Activated CD8-positive, alpha-beta memory T cell treated with anti-CD3 and anti-CD28 coated beads, Interleukin-2, amount 50 U/mL, for 24 hours (primary cell): Measurements from ENCODE around the gene CUL4A.

ENCODE experiments used
- DNase-seq: peaks from one replicate; pipeline ENCODE4 v3.0.0-alpha.2; 2020; ENCODE audit errors: extremely low read depth

Gene CUL4A

DNA sequence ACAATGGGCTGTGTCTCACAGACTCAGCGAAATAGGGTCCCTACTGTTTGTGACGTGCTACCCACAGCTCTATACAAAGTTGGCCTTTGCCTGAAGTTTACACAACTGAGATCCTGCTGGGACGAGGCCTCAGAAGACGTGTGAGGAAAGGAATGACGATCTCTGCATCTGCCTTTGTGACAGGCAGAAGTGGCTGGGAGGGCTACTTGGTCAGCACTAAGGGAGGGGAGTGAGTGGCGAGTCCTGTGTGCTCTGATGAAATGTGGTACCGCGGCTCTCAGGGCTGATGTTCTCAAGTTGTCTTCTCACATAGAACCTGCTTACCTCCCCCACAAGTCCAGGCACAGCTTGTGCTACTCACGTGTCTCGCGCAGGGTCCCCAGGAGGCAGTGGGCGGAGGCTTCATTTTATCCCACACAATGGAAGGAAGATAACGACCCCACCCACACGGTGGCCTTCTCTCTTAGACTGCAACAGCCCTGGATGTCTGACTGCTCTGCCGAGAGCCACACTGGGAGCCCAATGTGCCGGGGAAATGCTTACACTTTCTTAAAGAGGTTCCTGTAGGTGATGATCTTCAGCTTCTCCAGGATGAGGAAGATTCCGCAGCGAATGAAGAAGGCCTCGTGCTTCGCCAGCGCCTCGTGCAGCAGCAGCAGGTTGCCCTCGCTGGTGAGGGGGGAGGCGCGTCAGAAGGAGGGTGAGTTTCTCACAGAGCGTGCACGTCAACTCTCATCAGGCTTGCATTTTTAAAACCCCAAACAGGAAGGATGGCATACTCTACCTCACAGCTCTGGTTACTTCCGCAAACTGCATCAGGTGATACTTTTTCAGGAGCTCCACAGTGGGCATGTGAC lies 29.8 kb upstream of the CUL4A start:
- no peak for DNase-seq

DNA sequence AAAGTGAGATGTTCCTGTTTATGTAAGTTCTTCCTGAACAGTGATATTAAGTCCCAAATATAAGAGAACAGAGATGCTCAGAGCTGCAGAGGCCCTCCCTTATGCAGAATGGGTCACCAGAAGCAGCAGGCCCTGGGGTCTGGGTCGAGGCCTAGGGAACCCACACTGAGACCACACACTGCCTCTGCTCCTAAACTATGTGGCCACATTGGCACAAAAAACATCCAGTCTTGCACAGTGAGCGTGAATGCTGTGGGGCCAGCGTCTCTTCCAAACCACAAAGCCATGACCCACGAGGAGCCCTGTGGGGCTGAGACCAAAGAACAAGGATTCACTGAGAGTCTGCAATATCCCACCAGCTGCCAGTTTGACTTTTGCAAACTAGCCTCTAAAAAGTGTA lies 27.4 kb upstream of the CUL4A start:
- DNase-seq: no peak

DNA sequence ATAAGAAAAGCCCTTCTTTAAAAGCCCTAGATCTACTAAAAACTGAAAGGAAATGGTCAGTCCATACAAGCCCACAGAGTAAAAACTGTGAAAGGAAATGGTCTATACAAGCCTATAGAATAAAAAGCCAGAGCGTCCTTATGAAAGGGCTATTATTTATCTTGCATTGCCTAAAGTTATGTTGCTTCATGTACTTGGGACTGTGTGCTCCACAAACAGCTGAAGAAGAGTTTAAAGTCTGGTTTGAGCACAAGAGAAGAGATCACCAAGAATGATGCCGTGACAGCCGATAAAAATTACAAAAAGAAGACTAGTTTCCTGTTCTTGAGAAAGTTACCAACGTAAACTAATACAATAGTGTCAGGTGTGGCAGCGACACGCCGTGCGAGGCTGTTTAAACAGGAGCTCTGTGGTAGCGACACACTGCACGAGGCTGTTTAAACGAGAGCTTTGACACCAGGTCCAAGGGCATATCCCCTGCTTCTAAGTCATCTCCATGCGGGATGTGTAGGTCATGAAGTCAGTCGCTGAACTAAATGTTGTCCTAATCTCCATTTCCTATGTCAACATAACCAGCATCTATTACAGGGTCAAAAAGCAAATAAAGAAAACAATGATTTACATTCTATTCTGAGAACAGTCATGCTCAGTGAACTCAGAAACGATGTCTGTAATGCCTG lies 25.8 kb upstream of the CUL4A start:
- no peak for DNase-seq

DNA sequence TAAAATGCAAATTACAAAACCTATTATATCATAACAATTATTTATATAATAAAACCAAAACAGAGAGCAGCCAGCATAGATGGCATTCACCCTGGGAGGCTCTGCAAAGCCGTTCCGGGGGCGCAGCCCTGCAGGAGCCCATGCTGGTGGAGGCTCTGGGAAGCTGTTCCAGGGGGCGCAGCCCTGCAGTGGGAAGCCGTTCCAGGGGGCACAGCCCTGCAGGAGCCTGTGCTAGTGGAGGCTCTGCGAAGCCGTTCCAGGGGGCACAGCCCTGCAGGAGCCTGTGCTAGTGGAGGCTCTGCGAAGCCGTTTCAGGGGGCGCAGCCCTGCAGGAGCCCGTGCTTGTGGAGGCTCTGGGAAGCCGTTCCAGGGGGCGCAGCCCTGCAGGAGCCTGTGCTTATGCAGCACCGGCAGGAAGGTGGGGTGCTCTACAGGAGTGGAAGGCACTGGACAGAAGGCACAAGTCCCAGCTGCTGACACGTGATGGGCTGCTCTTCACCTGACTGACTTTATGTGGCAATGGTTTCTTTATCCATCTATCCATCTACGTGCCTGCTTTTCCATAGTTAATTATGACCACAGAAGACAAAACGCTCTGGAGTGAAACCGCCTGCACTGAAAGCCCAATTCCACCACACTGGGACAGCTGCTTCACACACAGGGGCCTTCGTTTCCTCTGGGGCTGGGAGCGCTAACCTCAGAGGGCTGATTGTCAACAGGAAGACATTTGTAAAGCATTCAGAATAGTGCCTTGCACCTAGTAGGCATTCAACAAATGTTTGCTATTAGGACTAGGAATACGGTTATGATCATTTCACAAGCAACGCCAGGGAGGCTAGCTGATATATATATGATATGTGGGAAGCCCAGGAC lies 24.6 kb upstream of the CUL4A start:
- DNase-seq: no peak

DNA sequence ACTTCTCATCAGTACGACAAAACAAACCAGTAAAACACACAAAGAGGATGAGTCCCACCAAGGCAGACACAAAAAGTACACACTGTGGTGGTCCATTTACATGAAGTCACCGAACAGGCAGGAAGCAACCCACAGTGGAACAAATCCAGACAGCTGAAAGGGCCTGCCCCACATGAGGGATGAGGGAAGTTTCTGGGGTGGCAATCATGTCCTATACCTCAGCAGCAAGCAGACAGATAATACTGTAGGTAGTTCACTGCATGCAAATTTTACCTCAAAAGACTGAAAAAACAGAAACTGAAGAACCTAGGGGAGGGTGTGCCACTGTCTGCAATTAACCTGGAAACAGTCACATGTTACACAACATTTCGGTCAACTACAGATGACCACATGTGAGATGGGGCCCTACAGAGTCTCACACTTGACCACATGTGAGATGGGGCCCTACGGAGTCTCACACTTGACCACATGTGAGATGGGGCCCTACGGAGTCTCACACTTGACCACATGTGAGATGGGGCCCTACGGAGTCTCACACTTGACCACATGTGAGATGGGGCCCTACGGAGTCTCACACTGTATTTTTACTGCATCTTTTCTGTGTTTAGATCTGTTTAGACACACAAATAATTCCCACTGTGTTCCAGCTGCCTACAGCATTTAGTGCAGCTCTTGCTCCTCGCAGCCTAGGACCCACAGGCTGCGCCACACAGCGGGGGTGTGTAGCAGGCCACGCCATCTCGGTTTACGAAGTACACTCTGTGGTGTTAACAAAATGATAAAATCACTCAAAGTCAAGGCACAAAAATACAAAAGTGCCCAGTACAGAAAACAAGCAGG lies 23.1 kb upstream of the CUL4A start:
- DNase-seq: no peak

DNA sequence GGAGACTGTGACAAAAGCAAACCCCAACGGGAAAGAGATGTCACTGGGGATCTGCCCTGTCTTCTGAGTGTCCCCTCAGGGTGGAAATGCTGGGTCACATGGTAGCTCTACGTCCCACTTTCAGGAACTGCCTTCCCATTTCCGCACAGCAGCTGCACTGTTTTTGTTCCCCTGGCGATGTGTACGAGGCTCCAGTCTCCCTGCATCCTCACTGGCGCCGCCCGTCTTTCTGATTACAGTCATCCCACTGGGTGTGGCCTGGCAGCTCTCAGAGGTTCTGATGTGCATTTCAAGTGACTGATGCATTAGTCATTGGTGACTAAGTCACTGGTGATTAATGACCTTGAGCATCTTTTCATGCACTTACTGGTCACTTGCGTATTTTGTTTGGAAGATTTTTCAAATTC lies 22.1 kb upstream of the CUL4A start:
- DNase-seq: no peak

DNA sequence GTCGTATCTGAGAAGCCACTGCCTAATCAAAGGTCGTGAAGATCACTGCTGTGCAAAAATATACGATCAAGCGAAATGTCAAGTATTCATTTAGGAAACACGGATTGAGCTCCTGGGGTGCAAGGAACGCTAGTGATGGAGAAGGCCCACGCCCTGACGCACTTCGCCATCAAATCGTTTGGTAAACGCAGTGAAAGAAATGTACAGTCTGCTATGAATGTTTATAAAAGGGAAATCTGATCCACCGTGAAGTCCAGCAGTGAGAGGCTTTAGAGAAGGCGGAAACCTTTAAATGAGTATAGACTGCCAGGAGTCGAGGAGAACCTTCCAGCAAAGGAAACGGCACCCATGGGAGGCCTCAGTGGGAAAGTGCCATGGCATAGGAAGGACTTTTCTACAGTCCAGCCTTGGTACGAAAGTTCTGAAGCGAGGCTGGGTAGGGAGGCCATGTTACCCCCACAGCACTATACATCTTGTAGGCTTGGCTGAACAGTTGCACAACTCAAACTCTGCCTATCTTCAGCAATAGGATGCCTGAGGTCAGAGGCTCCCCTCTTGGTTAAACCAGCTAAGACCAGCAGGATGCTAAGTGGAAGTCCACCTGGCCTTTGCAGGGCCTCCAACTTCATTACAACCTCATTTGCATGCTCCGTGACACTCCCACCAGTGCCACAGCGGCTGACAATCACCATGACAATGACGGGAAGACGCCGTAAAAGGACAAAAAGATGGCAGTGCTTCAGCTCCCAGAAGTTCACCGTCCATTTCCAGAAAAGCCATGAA lies 21.3 kb upstream of the CUL4A start:
- no peak for DNase-seq

DNA sequence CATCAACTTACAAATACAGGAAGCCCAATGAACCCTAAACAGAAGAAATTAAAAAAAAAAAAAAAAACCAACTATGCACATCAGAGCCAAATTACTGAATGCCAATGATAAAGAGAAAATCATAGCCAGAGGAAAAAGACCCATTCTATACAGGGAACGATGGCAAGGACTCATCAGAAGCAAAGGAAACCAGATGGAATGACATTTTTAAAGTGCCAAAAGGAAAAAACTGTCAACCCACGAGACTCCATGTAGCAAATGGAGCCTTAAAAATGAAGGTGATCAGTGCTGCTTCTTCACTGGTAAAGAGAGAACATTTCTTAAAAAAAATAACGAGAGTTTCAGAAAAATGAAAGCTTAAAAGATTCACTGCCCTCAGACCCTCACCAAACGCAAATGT lies 19.2 kb upstream of the CUL4A start:
- no peak for DNase-seq

DNA sequence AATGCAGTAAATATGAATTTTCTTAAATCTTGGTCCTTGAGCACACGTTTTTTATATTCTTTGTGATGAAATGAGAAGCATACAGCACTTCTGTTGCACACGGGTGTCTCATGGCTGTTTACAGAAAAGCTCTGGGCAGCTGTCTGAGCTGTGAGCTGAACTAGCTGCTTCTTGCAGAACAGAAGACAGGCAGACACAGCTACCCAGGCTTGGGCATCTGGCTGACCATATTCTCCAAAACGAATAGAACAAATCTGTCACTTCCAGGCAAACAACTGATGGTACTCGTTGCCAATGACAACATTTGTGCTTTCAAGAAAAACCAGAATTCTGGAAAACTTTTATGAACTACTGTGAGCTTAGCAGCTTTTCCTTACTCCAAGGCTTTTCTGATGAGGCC lies 17.1 kb upstream of the CUL4A start:
- no peak for DNase-seq

DNA sequence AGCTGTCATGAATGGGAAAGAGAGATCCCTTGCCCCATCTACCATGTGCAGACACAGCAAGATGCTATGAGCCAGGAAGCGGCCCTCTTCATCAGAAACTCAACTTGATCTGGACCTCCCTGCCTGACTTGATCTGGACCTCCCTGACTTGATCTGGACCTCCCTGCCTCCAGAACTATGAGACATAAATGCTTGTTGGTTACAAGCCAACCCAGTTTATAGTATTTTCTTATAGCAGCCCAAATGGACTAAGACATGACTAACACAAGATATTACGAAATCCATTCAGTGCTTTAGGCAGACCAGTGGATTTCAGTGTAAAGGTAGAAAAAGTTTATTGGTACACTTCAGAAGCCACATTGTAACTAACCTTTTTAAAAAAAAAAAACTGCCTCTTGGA lies 16.5 kb upstream of the CUL4A start:
- DNase-seq: no peak

DNA sequence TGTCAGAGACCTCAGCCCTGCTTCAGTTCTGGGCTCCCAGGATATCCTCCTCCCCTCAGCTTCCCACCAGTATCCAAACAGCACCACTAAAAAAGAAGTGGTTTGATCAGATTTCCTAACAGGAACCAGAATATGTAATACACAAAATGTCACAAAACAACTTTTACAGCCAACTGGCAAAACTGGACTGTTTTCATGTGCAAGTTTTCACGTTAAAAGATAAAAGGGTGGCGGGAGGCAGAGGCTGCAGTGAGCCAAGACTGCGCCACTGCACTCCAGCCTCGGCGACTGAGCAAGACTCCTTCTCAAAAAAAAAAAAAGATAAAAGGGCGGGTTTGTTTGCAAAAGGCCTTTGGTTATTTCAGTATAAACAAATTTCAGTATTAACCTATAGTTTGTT lies 14.1 kb upstream of the CUL4A start:
- no peak for DNase-seq

DNA sequence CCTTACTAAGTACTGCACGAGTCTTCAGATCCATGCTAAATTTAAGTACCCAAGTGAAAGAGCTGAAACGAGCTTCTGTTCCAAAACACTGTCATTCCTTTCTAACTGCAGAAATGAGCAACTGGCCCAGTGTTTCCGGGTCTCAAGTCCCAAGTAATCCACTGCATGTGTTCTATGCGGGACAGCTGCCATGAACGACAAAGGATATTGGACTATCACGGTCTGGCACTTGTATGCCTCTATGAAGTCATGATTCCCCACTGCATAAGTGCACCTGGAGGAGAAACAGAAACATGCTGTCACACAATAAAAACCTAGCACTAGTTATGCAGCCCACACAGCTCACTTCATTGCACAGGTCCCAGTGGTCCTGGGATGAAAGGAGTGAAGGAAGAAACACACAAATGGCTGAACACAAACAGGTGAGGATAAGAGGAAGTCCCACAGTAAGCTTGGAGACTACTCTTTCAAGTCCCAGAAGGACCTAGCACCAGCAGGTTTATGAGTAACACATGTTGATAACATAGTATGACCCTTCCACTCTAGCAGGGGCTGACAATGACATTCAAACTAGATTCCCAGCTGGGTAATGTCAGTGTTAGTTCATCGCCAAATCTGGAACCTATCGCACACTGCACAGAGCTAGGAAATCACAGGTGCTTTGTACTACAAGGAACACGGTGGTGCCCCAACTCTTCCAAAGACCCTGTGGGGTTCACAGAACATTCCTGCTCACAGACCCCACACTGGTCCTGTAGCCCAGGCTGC lies 12.3 kb upstream of the CUL4A start:
- no peak for DNase-seq

DNA sequence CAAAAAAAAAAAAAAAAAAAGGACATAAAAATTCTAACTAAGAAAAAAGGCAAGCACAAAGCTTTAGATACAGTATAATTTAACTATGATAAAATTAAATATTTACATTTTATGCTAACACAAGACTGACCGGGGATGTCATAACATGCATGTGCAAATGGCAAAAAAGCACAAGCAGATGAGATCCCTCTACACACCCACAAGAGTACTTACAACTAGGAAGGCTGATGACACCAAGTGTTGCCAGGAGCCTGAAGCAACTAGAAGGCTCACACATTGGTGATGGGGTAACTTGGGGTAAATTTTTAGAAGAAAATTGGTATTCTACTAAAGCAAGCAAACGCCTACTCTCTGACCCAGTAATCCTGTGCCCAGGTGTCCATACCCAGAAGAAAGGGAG lies 7.6 kb upstream of the CUL4A start:
- no peak for DNase-seq

DNA sequence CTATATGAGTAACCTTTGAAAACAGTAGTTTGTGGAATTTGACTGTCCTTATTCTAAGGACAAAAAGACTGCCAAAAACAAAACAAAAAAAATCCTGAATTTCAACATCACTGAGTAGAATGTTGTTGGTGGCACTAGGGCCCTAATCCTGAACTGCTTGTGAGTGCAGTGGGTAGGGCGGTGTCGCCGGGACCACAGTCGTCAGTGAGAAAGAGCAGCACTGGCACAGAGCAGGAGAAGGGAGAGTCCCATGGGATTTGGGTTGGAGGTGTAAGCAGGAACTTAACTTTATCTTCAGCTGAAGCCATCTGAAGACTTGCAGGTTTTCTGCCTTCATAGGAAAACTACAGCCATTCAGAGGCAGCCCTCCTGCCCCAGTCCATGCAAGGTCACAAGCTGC lies 6.5 kb upstream of the CUL4A start:
- DNase-seq: no peak

DNA sequence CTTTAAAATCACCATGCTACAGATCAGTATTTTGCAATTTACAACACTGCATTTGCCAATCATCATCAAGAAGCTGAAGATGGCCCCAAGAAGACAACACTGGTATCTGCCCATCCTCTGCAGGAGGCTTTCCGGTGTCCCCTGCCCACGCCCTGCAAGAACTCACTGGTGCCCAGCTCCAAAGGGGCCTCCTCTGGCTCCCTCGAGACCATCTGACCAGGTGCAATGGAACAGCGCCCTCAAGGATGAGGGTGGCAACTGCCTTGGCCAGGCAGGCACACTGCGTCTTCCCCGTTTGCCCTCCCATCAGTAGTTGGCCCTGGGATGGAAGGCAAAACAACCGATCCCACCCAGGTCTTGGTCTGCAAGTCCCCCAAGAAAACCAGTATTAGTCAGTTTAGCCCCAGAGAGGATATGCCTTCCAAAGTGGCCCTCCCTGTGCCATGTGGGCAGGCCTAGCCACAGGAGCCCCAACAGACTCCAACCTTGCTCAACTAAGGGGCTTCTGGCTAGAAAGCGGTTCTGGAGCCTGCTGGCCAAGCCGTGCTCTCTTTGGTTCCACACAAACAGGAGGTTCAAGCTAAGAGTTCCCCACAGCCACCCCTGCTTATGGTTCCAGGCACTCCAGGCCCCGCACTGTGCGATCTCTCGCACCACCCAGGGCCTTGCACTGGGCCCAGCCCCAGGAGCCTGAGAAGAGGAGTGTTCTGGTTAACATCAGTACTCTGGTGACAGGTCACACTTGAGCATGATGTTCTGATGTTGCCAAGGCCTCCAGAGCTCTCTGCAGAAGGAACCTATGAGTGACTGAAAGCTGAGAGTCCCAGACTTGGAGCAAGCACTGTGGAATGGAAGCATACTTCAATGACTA lies 5.7 kb upstream of the CUL4A start:
- DNase-seq: no peak

DNA sequence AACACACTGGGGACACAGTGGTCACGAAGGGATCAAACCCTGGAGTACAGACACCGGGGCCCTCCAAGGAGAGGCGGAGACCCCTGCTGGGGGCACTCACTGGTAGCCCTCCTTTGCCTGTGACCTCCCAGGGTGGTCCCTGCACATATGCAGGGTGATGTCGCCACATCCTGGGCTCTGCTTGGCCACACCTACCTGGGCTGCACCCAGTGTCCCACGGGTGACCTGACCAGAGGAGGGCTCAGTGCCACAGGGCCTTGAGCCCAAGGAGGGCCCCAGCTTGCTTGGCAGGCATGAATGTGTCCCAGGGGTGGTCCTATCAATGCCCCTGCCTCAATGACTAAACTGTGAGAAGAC lies 5.1 kb upstream of the CUL4A start:
- DNase-seq: no peak

DNA sequence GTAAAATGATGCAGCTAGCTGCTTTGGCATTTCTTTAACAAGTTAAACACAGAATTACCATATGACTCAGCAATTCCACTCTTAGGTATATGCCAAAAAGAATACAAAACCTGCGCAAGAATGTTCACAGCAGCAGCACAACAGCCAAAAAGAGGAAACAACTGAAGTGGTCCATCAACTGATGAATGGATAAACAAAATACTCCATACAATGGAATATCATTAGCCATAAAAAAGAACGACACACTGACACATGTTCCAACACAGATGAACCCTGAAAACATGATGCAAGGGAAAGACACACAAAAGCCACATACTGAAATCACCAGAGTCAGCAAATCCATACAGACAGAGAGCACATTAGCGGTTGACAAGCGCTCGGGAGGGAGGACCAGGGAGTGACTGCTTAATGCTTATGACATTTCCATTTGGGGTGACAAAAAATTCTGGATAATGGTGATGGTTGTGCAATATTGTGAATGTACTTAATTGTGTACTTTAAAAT lies 3.9 kb upstream of the CUL4A start:
- no peak for DNase-seq

DNA sequence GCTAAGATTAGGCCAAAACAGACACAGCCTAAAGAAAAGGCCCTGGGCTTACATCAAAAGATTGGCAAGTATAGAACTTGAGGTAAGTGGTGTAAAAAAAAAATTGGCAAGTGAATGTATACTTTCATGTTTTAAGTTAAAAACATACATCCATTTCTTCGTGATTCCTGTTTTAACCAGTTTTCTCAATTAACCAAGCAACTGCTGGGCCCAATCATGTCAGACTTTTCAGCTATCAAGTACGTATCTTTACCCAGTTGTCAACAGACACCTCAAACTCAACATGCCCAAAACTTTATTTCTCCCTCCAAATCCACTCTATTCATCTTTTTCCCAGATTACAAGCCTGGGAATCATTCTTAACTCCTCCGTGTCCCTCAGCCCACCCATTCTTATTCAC lies 2.0 kb upstream of the CUL4A start:
- no peak for DNase-seq

DNA sequence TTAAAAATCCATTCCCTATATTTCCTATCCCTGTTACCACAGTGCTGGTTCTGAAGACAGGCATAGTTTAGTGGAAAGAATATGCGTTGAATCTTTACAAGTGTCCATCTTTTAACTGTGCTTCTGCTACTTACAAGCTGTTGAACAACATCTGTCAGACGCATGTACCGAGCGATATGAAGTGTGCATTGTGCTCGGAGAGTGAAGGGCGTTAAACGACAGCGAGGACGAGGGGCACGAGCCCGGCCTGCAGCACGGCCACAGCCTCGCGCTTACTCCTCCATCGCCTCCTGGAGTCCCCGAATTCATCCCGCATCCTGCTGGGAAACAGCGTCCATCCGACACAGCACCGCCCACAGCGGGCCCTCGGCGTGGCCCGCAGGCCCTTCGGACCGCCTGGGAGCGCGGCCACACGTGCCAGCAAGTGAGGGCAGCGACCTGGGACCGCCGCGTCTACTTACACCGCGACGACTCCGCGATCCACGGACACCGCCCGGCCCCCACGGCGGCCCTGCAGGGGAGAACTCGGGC lies 1.5 kb upstream of the CUL4A start:
- no peak for DNase-seq
